Type B pancreatic cell (in vitro differentiated cells): Measurements from ENCODE around the gene ZNF827. TPM values are rescaled to one million over a fixed set of nuclear protein-coding genes. Genes with fewer than 3 reads are reported as not detected.

Experiments
- DNase-seq: peaks from one replicate; pipeline ENCODE4 v3.0.0; 2021; ENCODE audit warnings: mixed read lengths; ENCODE audit not compliant: unreplicated experiment; ENCODE audit errors: extremely low spot score
- H3K27ac Mint-ChIP-seq: 2 replicates; pipeline ENCODE4 v1.8.0; 2021; ENCODE audit warnings: mild to moderate bottlenecking, mixed read lengths
- H3K27me3 Mint-ChIP-seq: 2 replicates; pipeline ENCODE4 v1.8.0; 2021; ENCODE audit warnings: mixed read lengths
- H3K36me3 Mint-ChIP-seq: 2 replicates; pipeline ENCODE4 v1.8.0; 2021; ENCODE audit warnings: mixed read lengths
- H3K4me1 Mint-ChIP-seq: one replicate; pipeline ENCODE4 v1.8.0; 2021; ENCODE audit warnings: mixed read lengths; ENCODE audit not compliant: unreplicated experiment
- H3K4me3 Mint-ChIP-seq: 2 replicates; pipeline ENCODE4 v1.8.0; 2021; ENCODE audit warnings: mild to moderate bottlenecking, mixed read lengths
- H3K9me3 Mint-ChIP-seq: 2 replicates; pipeline ENCODE4 v1.8.0; 2021; ENCODE audit warnings: mixed read lengths
- total RNA-seq: library from RNA; stranded (reverse); gene quantifications from 2 replicates; pipeline ENCODE4 v1.2.1, GENCODE V29; 2021; ENCODE audit warnings: low replicate concordance
- TF ChIP-seq, protein P1 (sequence below): fragments of 200-600 bp; sonication (generic); conservative IDR thresholded peaks from 2 replicates; pipeline ENCODE4 v1.5.0; 2021; ENCODE audit warnings: antibody characterized with exemption, mild to moderate bottlenecking

The ZNF827 gene
- total RNA-seq, 1 donor from 2014 or later = 39.9 TPM

DNA sequence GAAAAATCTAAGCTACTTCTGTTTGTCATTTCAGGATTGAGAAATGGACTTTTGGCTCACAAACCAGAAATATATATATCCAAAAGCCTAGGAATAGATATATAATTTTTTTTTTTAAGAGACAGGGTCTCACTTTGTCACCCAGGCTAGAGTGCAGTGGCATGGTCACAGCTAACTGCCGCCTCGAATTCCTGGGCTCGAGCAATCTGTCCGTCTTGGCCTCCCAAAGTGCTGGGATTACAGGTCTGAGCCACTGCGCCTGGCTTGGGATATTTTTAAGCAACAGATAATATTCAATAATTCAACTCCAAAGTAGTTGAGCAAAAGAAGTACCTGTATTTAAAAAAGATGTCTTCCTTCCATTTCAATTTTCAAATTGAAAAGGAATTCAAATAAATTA is 146.2 kb downstream of the ZNF827 start:
- Mint-ChIP-seq H3K27me3 (no peaks in the 10 kb centered on the region), H3K4me1 (peaks cover 4% of the 10 kb centered on the region), H3K36me3 (peaks cover 7% of the 10 kb centered on the region), H3K4me3 (no peak overlapping the region), H3K27ac (no peak overlapping the region), H3K9me3 (no peaks in the 10 kb centered on the region)
- TF ChIP-seq, protein P1, sequence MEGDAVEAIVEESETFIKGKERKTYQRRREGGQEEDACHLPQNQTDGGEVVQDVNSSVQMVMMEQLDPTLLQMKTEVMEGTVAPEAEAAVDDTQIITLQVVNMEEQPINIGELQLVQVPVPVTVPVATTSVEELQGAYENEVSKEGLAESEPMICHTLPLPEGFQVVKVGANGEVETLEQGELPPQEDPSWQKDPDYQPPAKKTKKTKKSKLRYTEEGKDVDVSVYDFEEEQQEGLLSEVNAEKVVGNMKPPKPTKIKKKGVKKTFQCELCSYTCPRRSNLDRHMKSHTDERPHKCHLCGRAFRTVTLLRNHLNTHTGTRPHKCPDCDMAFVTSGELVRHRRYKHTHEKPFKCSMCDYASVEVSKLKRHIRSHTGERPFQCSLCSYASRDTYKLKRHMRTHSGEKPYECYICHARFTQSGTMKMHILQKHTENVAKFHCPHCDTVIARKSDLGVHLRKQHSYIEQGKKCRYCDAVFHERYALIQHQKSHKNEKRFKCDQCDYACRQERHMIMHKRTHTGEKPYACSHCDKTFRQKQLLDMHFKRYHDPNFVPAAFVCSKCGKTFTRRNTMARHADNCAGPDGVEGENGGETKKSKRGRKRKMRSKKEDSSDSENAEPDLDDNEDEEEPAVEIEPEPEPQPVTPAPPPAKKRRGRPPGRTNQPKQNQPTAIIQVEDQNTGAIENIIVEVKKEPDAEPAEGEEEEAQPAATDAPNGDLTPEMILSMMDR = no peak
- no peak for DNase-seq

DNA sequence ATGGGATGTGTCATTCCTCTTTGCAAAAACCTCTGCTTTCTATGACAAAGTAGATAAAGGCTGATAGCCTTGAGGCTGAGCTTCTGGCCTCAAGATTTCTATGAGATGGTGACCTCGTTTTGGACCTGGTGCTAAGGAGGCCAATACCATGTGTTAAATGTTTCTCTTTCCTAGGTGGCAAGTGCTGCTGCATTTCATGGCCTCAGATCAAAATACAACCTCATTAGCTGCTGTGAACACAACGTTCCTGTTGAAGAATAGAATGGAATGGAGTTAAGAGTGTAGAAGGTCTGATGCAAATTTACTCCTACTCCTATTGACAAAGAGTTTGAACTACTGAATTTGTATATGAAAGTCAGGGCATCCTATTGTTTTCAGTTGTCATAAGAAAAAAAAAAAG is 146.6 kb downstream of the ZNF827 start:
- Mint-ChIP-seq H3K9me3 (no peaks in the 10 kb centered on the region), H3K36me3 (peaks cover 4% of the 10 kb centered on the region), H3K27me3 (no peaks in the 10 kb centered on the region), H3K27ac (no peak overlapping the region), H3K4me3 (no peak overlapping the region), H3K4me1 (peaks cover 4% of the 10 kb centered on the region)
- no peak for DNase-seq
- TF ChIP-seq, protein P1 = no peak

DNA sequence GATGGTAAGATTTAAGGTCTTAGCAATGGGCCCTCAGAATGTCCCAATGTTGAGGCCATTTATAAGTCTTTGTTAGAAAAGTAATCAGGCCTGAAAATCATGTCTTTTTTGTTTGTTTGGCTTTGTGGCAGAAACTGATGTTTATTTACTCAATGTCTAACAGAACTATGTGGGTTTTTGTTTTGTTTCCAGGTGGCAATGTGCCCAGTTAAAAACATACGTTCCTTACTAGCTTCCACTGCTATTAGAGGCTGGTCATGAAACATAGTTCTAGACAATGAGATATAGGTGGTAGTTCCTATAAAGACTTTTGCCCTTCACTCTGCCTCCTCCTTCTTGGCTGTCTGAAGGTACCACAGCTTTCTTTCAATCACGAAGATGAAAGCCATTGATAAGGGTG is 149.9 kb downstream of the ZNF827 start:
- Mint-ChIP-seq H3K36me3 (peaks cover 25% of the 10 kb centered on the region), H3K27me3 (no peaks in the 10 kb centered on the region), H3K27ac (no peak overlapping the region), H3K4me1 (no peaks in the 10 kb centered on the region), H3K4me3 (no peak overlapping the region), H3K9me3 (no peaks in the 10 kb centered on the region)
- DNase-seq = no peak
- TF ChIP-seq, protein P1 = no peak

DNA sequence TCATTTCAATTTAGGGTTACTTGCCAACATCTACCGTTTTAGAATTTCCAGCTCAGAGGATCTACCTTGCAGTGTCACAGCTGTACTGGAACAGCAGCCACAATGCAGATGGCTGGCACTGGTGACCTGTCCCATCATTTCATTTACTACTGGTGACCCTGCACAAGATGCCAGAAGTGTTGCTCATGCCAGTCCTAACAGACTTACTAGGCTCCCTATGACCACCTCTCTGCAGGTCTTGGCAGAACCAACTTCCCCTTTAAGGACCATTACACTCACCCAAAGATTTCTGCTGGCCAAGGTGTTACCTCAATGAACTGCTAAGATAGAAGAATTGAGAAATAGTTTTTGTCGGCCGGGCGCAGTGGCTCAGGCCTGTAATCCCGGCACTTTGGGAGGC is 151.8 kb downstream of the ZNF827 start:
- Mint-ChIP-seq H3K36me3 (peaks cover 23% of the 10 kb centered on the region), H3K4me3 (no peak overlapping the region), H3K4me1 (no peaks in the 10 kb centered on the region), H3K9me3 (no peaks in the 10 kb centered on the region), H3K27me3 (no peaks in the 10 kb centered on the region), H3K27ac (no peak overlapping the region)
- TF ChIP-seq, protein P1 = no peak
- no peak for DNase-seq

DNA sequence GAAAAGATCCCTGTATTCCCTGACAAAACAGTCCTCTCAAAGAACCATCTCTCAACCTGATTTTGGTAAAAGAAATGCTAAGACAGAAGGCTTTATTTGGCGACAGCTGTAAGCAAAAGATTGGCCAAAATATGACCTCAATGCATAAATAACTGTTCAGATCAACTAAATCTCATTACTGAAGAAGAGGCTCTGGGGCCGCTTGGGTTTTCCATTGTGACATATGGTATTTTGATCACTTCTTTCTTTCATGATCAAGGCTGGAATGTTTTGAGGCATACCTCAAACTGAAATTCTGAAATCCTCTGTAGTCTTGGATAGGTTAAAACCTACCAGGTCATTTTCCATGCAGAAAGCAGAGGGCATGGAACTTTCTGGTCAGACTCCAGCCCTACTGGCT is 152.4 kb downstream of the ZNF827 start:
- H3K36me3 Mint-ChIP-seq = peaks cover 23% of the 10 kb centered on the region

More for the DNA sequence above, 152.4 kb downstream of the ZNF827 start:
- H3K27me3 Mint-ChIP-seq = no peaks in the 10 kb centered on the region
- no peak overlapping the region for H3K27ac Mint-ChIP-seq
- no peaks in the 10 kb centered on the region for H3K4me1 Mint-ChIP-seq
- TF ChIP-seq, protein P1 = no peak
- no peaks in the 10 kb centered on the region for H3K9me3 Mint-ChIP-seq
- H3K4me3 Mint-ChIP-seq = no peak overlapping the region
- no peak for DNase-seq
